ENCODE results near the gene ARHGEF17. TPM values are rescaled to one million over a fixed set of nuclear protein-coding genes. Genes with fewer than 3 reads are reported as not detected.

The ARHGEF17 gene
- total and polyA plus RNA-seq, 2 donors, result 30.7 to 69.8 TPM

DNA sequence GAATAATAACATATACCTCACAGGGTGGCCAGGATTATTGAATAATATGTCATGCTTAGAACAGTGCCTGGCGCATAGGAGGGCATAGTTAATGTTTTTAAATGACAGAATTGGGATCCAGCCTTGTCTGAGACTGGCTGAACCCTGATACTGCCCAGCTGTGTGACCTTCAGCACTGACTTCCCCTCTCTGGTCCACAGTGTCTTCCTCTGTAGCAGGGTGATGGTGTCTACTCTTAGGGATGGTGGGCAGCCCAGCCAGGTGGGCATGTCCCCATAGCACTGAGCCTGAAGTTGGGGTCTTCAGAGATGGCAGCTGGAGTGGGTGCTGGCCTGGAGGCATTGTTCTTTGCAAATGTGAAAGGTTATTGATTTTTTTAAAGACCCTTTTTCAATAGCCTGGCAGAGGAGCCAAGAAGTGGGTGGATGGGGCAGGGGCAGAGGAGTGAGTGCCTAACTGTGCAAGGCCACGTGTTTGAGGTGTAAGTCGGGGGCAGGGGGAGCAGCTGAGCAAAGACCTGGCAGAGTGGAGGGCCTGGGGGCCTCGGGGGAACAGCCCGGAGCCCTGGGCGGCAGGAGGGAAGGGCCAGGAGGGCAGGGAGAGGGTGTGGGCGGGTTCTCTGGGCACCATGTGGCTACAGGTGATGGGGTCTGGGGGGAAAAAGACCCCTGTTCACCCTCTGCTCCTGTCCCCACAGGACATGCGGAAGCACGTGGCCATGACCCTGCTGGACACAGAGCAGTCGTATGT is 38.3 kb downstream of the ARHGEF17 start:
- DNase-seq (ENCODE audit: extremely low spot score), result no peak
- 80% methylated on average over 10 of the region's 10 CpGs for WGBS
- H3K4me3 ChIP-seq (ENCODE audit: low read depth, low read length), result no peak overlapping the region
- H3K36me3 ChIP-seq (ENCODE audit: insufficient read depth), result no peaks in the 10 kb centered on the region
- no peak overlapping the region for H3K27ac ChIP-seq (ENCODE audit: low read depth)
- no peaks in the 10 kb centered on the region for H3K4me1 ChIP-seq (ENCODE audit: insufficient read depth)

DNA sequence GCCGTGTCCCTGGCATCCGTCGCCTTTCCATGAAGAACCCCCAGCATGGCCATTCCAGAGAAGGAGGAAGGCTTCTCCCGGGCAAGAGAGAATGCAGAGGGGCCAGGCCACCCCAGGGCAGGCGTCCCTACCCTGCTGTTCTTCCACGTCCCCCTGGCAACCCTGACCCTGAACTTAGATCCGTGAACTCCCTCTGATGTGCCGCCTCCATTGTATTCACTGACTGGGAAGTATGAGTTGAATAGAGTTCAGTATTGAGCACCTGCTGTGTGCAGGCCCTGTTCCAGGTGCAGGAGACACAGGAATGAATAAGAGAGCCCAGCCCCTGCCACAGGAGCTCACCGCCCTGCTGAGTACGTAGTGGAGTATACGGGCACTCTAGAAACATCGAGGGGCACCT is 39.0 kb downstream of the ARHGEF17 start:
- Histone ChIP-seq H3K36me3 (ENCODE audit: insufficient read depth) (no peaks in the 10 kb centered on the region), H3K4me1 (ENCODE audit: insufficient read depth) (no peaks in the 10 kb centered on the region), H3K4me3 (ENCODE audit: low read depth, low read length) (no peak overlapping the region), H3K27ac (ENCODE audit: low read depth) (no peak overlapping the region)
- WGBS, result 82% methylated on average over 12 of the region's 12 CpGs
- DNase-seq (ENCODE audit: extremely low spot score), result no peak

DNA sequence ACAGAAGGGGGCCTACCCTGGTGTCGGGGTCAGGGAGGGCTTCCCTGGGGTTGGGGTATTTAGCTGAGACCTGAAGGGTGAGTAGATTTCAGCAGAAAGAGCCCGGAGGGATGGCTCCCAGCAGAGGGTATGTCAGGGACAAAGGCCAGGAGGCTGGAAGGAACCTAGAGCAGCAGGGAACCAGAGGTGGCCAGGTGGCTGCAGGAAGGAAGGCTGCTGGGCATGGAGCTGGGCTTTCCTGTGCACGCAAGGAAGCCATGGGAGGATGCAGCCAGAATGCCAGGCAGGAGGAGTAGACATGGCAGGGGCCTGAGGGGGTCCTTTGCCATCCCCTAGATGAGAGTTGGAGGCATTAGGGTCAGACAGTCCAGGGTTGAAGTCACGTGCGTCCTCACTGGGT is 40.8 kb downstream of the ARHGEF17 start:
- no peak for DNase-seq (ENCODE audit: extremely low spot score)
- H3K27ac ChIP-seq (ENCODE audit: low read depth), result no peak overlapping the region
- 91% methylated on average over 5 of the region's 5 CpGs for WGBS
- no peak overlapping the region for H3K4me3 ChIP-seq (ENCODE audit: low read depth, low read length)
- H3K36me3 ChIP-seq (ENCODE audit: insufficient read depth), result no peaks in the 10 kb centered on the region
- H3K4me1 ChIP-seq (ENCODE audit: insufficient read depth), result no peaks in the 10 kb centered on the region

DNA sequence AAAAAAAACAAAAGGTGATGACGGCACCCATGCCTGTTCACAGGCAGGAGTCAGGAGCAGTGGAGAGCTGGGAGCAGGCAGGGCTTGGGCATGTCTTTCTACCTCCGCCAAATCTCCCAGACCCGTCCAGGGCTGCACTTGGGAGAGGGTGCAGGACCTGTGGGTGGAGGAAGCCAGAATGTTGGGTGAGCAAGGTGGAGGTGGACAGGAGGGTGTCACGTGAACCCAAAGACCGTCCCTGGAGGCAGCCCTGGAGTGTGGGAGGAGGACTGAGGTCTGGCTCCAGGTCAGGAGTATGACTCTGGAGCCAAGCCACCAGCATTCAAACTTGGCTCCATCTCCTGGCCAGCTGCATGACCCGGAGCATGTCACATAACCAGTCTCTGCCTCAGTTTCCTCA is 41.6 kb downstream of the ARHGEF17 start:
- Histone ChIP-seq H3K36me3 (ENCODE audit: insufficient read depth) (no peaks in the 10 kb centered on the region), H3K4me3 (ENCODE audit: low read depth, low read length) (no peak overlapping the region), H3K27ac (ENCODE audit: low read depth) (no peak overlapping the region), H3K4me1 (ENCODE audit: insufficient read depth) (no peaks in the 10 kb centered on the region)
- no peak for DNase-seq (ENCODE audit: extremely low spot score)
- 69% methylated on average over 6 of the region's 6 CpGs for WGBS

DNA sequence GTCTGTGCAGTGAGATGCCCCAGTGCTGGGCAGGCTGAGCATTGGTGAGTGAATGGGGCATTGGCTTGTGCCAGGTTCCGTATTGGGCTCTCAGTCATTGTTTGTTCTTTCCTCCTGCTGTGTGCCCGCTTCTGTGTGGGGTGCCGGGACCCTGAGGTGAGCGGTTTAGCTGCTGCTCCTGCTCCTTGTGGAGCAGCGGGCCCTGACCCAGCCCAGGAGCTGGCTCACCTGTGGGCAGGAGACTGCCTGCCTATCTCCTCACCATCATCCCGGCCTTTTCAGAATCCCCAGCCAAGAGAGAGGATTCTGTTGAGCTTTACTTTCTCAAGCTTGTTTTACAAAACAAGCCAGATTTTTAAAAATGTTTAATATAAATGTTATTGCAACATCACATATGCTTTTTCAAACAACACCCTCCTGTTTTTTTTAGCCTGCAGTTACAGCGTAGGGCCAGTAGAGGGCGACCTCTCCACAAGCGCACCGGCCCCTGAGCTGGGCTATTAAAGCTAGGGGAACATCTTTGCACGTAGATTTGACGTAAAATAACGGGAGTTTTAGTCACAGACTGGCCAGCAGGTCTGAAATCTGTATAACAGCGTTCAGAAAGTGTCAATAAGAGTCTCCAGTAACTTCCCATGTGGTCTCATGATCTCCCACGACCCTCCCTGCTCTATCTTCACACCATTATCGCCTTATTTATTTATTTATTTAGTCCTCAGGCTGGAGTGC is 43.0 kb downstream of the ARHGEF17 start:
- Histone ChIP-seq H3K27ac (ENCODE audit: low read depth) (no peak overlapping the region), H3K36me3 (ENCODE audit: insufficient read depth) (no peaks in the 10 kb centered on the region), H3K4me1 (ENCODE audit: insufficient read depth) (no peaks in the 10 kb centered on the region), H3K4me3 (ENCODE audit: low read depth, low read length) (no peak overlapping the region)
- DNase-seq (ENCODE audit: extremely low spot score), result no peak
- WGBS, result 25% methylated on average over 16 of the region's 16 CpGs

DNA sequence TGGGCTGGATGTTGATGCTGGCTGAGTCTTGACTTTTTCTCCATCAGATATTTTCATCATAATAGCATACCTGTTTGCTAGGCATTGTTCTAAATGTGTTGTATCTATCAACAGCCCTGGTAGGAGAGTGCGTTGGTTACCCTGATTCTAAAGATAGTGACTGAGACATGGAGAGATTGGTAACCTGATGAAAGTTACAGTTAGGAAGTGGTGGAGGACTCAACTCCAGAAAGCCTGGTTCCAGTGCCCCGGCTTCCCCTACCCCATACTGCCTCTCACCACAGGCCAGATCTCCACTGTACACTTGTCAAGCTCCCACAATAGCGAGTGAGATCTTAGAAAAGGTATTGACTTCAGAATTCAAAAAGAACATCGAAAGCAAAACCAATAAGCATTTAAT is 45.3 kb downstream of the ARHGEF17 start:
- Histone ChIP-seq H3K36me3 (ENCODE audit: insufficient read depth) (no peaks in the 10 kb centered on the region), H3K27ac (ENCODE audit: low read depth) (no peak overlapping the region), H3K4me3 (ENCODE audit: low read depth, low read length) (no peak overlapping the region), H3K4me1 (ENCODE audit: insufficient read depth) (no peaks in the 10 kb centered on the region)
- no peak for DNase-seq (ENCODE audit: extremely low spot score)
- 89% methylated on average over 4 of the region's 4 CpGs for WGBS

DNA sequence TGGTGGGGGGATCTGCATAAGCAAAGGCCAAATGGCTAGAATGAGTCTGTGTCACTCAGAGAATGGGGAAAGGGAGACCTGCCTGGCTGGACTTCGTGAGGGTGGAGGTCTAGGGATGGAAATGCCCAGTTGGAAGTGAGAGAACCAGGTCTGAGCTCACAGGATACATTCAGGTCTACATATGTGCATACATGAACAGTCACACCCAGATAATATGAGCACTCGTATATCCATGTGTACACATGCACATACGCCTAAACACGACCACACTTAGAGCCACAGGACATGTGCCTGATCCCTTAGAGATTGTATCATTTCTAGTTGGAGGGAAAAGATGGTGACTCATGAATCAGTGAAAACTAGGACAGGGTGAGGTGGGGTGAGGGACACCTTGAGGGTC is 47.0 kb downstream of the ARHGEF17 start:
- no peak for DNase-seq (ENCODE audit: extremely low spot score)
- Histone ChIP-seq H3K27ac (ENCODE audit: low read depth) (no peak overlapping the region), H3K4me3 (ENCODE audit: low read depth, low read length) (no peak overlapping the region), H3K4me1 (ENCODE audit: insufficient read depth) (no peaks in the 10 kb centered on the region), H3K36me3 (ENCODE audit: insufficient read depth) (no peaks in the 10 kb centered on the region)
- 89% methylated on average over 4 of the region's 4 CpGs for WGBS

DNA sequence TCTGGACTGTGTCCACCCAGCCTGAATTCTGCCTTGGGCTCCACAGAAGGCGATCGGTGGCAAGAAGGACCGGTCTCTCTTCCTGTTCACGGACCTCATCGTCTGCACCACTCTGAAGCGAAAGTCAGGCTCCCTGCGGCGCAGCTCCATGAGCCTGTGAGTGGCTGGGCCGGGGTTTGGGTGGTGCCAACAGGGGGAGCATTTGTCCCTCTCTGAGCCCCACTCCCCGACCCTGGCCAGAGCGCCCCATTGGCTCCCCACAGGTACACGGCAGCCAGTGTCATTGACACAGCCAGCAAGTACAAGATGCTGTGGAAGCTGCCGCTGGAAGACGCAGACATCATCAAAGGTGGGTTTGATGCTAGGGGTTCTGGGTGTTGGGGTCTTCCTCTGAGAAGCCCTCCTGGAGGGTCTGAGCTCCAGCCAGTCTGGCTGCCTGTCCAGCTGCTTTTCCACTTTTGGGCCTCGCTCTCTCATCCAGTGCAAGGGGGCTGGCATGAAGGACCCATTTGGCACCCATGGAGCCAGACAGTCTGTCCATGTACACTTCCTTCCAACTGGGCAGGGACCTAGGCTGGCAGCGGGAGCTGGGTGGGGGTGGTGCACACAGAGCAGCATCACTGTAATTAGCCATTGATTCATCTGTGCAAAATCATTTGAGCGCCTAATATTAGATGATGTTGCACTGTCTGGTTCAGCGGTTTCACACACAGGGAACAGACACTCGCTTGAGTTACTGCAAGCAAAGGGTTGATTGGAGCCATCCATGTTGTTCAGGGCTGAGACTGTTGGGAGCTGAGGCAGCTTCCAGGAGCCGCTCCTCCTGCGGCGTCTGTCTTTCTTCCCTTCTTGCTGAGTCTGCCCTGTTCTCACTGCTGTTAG is 49.1 kb downstream of the ARHGEF17 start:
- Histone ChIP-seq H3K4me3 (ENCODE audit: low read depth, low read length) (no peak overlapping the region), H3K27ac (ENCODE audit: low read depth) (no peak overlapping the region), H3K4me1 (ENCODE audit: insufficient read depth) (no peaks in the 10 kb centered on the region), H3K36me3 (ENCODE audit: insufficient read depth) (no peaks in the 10 kb centered on the region)
- DNase-seq (ENCODE audit: extremely low spot score), result no peak
- 91% methylated on average over 22 of the region's 22 CpGs for WGBS

DNA sequence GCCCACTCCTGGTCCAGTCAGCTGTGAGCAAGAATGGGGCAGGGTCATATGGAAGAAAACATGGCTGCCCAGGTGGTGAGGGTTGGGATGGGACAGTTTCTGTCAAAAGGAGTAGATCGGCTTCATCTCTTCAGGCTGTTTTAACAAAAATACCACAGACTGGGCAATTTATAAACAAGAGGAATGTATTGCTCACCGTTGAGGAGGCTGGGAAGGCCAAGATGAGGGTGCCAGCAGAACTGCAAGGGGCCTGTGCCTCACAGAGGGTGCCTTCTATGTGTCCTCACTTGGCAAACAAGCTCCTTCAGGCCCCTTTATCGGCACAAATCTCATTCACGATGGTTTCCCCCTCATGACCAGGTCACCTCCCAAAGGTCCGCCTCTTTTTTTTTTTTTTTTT is 50.0 kb downstream of the ARHGEF17 start:
- no peak overlapping the region for H3K4me3 ChIP-seq (ENCODE audit: low read depth, low read length)
- no peaks in the 10 kb centered on the region for H3K4me1 ChIP-seq (ENCODE audit: insufficient read depth)
- H3K36me3 ChIP-seq (ENCODE audit: insufficient read depth), result no peaks in the 10 kb centered on the region
- H3K27ac ChIP-seq (ENCODE audit: low read depth), result no peak overlapping the region
- DNase-seq (ENCODE audit: extremely low spot score), result no peak
- WGBS, result 66% methylated on average over 5 of the region's 5 CpGs

DNA sequence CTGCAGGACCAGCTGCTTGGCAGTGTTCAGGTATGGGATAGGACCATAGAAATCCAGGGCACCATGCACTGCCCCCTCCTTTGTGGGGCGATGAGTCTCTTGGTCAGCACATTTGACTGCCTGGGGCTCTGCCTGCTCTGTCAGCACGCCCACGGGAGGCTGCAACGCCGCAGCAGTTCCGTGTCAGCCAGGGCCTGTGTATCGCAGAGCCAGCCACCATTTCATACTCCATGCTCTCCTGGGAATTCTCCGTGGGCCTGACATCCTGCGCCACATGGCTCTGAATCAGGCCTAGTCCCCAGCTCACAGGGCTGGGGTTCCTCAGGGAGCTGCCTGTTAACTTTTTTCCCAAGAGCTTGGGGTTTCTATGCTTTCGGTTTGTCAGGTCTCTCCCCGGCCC is 51.3 kb downstream of the ARHGEF17 start:
- no peaks in the 10 kb centered on the region for H3K4me1 ChIP-seq (ENCODE audit: insufficient read depth)
- no peaks in the 10 kb centered on the region for H3K36me3 ChIP-seq (ENCODE audit: insufficient read depth)
- no peak overlapping the region for H3K27ac ChIP-seq (ENCODE audit: low read depth)
- no peak for DNase-seq (ENCODE audit: extremely low spot score)
- WGBS, result 81% methylated on average over 11 of the region's 11 CpGs
- no peak overlapping the region for H3K4me3 ChIP-seq (ENCODE audit: low read depth, low read length)

DNA sequence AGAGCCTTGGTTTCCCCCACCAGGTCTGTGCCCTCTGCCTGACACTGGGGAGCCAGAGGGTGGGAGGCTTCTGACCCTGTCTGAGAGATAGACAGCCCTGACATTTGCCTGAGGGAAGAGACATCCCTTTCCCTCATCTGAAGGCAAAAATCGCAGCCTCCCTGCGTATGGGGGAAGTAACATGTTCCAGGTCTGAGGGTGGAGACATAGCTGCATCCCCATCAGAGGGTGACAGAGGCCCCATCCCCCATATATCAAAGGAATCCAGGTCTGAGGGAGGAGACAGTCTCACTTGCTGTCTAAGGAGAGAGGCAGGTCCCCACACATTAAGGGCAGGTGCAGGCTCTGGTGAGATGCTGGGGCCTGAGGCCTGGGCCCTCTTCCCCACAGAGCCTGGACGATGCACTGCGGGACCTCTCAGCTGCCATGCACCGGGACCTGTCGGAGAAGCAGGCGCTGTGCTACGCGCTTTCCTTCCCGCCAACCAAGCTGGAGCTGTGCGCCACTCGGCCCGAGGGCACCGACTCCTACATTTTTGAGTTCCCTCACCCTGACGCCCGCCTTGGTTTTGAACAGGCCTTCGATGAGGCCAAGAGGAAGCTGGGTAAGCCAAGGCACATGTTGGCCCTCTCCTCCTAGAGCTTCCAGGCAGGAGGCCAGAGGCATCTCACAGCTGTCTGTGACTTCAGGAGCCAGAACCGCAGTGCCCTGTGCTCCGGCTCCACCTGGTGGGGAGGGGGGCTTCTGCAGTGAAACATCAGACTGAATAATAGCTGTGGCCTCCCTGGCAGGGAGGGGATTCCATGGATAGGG is 52.1 kb downstream of the ARHGEF17 start:
- Histone ChIP-seq H3K4me3 (ENCODE audit: low read depth, low read length) (no peak overlapping the region), H3K27ac (ENCODE audit: low read depth) (no peak overlapping the region), H3K4me1 (ENCODE audit: insufficient read depth) (no peaks in the 10 kb centered on the region), H3K36me3 (ENCODE audit: insufficient read depth) (no peaks in the 10 kb centered on the region)
- DNase-seq (ENCODE audit: extremely low spot score), result no peak
- WGBS, result 80% methylated on average over 19 of the region's 19 CpGs

DNA sequence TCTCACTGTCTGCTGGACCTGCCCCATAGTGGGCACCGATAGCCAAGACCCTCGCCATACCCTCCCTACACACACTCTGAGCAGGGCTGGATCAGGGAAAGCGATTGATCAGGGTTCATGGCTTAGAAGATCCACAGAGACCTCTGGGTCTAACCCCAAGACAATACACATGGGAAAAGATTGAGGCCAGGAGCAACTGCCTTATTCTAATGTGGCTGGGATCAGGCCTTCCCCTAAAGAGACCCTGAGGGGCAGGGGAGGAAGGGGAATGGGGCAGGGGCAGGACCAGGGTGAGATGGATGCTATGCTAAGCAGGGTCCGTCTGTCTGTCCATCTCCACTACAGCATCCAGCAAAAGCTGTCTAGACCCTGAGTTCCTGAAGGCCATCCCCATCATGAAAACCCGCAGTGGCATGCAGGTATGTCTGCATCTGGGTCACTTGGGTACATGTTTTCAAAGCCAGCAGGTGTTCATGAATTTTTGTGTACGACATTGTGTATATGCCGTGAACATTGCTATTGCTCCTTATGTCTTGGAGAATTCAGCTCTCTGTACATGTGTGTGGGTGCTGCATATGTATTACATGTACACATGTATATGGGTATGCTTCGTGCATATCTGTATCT is 52.8 kb downstream of the ARHGEF17 start:
- Histone ChIP-seq H3K4me1 (ENCODE audit: insufficient read depth) (no peaks in the 10 kb centered on the region), H3K4me3 (ENCODE audit: low read depth, low read length) (no peak overlapping the region), H3K27ac (ENCODE audit: low read depth) (no peak overlapping the region), H3K36me3 (ENCODE audit: insufficient read depth) (no peaks in the 10 kb centered on the region)
- DNase-seq (ENCODE audit: extremely low spot score), result no peak
- WGBS, result 95% methylated on average over 8 of the region's 8 CpGs
